Fibroblast of skin of left biceps (primary cell): ENCODE measurements around the gene MESD.

ENCODE experiments used
- DNase-seq, 2 experiments: peaks; one replicate each; pipeline ENCODE4 v3.0.0-alpha.2; 2013; ENCODE audit warnings: low read depth in 2 of 2

Gene MESD

DNA sequence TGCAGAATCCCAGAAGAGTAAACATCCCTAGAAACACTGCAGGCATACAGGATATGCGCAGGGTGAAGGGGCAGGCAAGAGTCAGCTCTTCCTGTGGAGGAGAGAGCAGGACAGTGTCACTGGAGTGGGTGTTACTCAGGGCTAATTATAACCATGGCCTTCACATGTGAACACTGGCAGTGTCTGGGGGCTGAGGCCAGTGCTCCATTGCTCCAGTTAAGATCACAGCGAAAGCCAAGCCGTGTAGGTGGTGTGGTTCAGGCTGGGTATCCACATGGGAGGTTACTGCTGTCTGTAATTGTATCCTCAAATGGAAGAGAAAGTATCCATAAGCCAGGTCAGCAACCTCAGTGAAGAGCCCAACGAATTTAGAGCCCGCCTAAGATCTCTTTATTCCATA lies 84.6 kb downstream of the MESD start:
- no peak for DNase-seq

- no peak for DNase-seq
These were observed 87.3 kb downstream of the MESD start for GRCh38 chr15:80902298-80902801.

DNA sequence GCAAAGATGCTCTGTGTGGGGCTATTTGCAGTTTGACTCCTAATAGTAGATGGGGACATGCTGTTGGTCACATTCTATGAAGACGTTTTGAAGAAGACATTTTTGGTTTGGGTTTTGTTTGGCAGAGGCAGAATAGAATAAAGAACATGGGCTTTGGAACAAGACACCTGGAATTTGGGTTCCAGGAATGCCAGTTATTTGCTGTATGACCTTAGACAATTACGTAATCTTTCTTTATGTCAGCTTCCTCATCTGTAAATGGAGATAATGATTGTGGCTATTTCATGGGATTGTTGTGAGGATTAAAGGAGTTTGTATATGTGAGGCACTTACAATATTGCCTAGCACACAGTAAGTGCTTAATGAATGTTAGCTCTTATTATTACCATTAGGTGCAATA lies 91.6 kb downstream of the MESD start:
- no peak for DNase-seq
